HG03025 (cell line): ENCODE results near the gene MAP7D2.
"Not testable (repeated sequence)": the region's sequence is repeated elsewhere in the genome, so short reads cannot be mapped to it uniquely, and the experiment has no call there.

ENCODE experiments used
- ATAC-seq: cut with Tn5 transposase; IDR thresholded peaks from one replicate; pipeline ENCODE4 v1.9.1; 2021; ENCODE audit warnings: mild to moderate bottlenecking, moderate library complexity; ENCODE audit not compliant: unreplicated experiment, low FRiP score

MAP7D2 gene

DNA sequence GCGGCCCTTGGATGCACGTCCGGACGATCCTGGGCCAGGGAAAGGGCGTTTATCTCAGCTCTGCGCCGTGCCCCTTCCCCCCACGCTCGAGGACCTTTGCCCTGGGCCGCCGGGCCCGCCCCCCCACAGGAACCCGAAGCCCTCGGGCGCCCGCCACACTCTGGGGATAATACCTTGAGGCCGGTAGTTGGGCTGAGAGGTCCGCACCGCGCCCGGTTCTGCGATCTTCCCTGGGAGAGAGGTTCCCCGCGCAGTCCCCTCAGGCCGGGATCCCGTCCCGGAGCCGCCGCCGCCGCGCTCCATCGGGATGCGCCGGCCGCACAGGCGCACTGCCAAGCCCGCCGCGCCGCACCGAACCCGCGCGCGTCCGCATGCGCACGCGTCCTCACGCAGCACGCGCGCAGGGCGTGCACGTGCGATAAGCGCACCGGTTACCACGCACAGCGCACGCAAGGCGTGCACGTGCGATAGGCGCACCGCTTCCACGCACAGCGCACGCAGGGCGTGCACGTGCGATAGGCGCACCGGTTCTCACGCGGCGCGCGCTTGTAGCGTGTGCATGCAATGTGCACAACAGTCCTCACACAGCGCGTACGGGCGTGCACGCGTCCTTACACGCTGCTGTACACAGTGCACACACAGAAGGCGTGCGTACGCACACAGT, at the start of gene MAP7D2:
Gene MAP7D2 (minus strand): TSS at position 331 of the 664 bp plus-strand sequence. CDS start 28 bp downstream, at position 303.
- no peak for ATAC-seq

DNA sequence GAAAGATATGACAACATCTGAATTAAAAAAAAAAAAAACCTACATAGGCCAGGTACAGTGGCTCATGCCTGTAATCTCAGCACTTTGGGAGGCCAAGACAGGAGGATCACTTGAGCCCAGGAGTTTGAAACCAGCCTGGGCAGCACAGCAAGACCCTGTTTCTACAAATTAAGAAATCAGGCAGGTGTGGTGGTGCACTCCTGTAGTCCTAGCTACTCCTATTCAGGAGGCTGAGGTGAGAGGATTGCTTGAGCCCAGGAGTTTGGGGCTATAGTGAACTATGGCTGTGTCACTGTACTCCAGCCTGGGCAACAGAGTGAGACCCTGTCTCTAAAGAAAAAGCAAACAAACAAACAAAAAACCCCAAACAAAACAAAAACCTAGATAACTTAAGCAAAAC, 45.8 kb upstream of the MAP7D2 start:
- not testable (repeated sequence) for ATAC-seq

DNA sequence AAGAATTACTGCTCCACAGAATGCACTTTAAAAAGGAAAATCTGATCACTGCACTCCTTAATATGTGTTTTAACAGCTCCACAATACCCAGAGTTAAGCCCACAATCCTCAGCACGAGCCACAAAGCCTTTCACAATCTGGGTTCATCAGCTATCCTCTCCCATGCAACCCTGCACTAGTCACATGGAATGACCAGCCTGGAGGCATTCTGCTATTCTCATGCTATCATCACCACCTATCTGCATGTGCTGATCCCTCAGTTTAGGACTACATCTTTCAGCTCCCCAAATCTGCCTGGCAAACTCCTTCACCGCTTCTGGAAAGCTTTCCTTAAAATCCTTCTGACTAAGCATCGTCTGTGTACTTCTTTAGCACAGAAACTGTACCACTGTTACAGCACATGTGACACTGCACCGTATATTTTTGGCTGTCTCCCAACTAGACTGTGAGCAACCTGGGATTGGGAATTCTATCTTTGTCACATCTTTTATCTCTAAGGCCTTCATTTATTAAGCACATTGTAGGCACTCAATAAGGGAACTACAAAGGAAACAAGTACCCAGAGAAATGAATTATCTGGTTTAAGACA, 43.2 kb upstream of the MAP7D2 start:
- no peak for ATAC-seq

DNA sequence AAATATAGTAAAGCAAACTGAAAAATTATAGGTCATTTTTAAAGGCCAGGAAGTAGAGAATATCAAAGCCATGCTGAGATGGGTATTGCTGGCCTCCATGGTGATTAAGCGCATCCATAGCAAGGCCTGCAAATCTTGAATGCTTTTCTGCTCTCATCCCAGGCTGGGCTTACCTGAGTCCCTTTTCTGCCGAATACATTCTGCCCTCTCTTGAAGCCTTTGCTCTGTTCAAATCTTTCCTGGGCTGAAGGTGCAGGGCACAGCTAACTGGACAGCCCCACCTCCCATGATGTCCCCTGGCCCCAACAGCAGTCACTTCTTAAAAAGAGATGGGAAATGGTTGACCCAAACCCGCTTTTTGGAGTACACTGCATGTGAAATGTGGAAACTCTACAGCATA, 35.0 kb upstream of the MAP7D2 start:
- ATAC-seq, result no peak

DNA sequence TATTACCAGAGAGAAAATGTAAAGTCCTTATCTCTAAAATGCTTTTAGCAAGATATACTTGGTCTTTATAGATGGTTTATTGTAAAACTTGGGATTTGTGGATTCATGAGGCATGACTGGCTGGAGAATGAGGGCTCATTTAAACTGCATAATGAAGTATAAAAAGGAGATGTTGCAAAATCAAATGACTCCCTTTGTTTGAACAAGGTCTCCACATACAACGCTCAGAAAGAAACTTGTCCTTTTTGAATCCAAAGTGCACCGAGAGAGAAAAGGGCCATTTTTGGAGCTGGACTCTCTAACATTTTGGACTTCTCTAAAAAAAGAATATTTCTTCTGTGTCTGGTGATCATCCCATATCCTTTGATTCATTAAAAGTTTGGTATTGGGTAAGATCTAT, 32.6 kb upstream of the MAP7D2 start:
- ATAC-seq, result no peak

DNA sequence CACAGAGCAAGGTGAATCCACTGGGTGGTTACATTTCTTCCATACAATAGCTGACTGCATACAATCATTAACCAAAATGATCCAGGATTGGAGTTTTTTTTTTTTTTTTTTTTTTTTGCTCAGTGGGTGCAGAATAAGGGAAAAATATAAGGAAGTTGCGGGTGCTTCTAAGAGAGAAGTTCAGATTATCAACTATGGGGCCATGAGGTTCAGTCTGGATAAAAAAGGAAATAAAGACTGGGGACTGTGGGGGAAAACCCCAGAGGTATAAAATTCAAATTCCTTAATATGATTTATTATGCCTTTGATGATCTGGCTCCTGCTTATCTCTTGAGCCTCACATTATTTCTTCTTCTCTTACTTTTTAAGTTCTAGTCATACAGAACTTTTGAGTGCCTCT, 30.9 kb upstream of the MAP7D2 start:
- ATAC-seq, result no peak

DNA sequence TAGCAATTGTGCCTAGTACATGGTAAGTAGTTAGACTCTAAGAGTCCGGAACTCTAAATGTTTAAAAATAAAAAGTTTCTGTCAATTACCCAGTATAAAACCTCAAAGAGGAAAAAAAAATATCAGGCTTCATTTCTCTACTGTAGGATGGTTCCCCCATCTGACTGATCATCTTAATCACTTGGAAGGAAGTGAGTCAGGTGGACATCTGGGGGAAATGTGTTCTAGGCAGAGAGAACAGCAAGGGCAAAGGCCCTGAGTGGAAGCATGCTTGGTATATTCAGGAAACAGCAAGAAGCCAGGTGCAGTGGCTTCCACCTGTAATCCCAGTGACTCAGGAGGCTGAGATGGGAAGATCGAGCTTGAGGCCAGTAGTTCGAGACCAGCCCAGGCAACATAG, 27.8 kb upstream of the MAP7D2 start:
- no peak for ATAC-seq

DNA sequence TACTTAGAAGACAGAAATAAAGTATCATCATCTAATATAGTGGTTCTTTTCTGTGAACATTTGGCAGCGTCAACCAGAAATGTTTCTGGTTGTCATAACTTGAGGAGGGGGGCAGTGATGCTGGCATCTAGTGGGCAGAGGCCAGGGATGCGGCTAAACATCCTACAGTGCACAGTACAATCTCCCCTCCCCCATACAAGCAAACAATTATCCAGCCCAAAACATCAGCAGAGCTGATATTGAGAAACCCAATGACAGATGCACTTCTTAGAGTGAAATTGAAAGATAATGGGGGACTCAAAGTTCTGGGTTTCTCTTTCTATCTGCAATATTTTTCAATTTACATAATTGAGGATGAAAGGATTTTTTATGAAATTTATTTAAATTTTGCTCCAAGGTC, 26.9 kb upstream of the MAP7D2 start:
- no peak for ATAC-seq

DNA sequence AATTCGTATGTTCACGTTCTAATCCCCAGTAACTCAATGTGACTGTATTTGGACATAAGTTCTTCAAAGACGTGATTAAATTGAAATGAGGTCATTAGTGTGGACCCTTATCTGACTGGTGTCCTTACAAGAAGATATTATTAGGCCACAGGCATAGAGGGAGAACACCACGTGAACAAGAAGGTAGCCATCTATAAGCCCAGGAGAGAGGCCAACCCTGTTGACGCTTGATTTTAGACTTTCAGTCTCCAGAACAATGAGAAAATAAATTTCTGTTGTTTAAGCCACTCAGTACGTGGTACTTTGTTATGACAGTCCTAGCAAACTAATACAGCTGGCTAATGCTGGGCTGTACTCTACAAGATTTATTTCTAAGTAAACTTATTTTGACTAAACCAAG, 26.4 kb upstream of the MAP7D2 start:
- no peak for ATAC-seq

DNA sequence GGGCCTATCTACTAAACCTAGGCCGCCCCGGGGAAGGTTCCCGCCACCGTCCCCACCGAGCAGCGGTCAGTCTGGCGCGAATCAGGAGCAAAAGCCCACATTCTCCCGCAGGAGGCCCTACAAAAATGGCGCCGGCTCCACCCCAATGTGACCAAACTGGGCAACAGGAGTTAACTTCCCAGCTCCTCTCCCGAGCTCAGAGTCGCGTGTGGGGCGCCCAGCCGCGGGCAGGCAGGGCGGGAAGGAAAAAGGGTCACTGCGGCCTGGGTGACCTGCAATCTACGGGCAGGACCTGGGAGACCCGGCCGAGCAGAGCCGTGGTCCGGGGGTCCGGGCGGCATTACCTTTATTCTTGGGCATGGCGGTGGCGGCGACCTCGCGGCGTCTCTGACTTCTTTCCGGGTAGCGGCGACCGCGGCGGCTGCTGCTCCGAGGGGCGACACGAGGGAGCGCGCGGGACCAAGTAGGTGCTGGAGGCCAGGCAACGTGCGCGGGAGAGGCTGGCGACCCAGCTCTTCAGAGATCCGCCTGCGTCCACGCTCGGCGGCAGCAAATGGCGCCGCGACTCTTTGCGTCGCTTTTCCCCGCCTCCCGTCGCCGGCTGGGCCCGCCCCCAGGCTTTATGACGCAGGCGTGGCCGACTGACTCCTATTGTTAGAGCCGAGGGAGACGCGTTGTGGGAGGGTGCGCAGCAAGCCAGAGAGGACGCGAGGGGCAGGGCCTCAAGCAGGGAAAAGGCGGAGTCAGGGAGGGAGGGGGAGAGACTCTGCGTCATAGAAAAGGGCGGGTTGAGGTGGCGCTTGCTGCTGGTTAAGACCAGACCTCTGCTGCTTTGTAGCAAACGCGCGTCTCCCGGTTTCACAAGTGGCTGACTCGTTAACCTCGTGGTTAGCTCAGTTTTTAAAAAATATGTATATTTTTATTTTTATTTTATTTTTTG, 24.8 kb upstream of the MAP7D2 start, which contains the start of gene EIF1AX:
Gene EIF1AX (minus strand): TSS at position 558 of the 940 bp plus-strand sequence. CDS start 198 bp downstream, at position 360.
- ATAC-seq, result peak; percentile 99

DNA sequence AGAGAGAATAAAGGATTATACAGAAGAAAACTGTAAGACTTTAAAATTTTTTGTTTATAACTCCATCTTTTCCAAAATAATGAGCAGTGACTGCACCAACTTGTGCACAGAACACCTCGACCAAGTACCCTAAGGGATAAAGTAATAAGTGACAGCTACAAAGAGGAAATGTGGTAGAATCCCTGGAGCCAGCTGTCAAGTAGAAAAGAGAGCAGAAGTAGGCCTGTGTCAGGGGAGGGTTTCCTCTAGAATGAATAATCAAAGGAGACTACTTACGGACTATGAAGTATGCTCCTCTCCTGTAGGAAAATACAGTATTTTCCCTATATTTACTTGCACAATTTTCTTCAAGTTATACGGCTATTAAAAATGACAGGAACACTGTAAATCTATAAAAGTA, 23.7 kb upstream of the MAP7D2 start:
- no peak for ATAC-seq

DNA sequence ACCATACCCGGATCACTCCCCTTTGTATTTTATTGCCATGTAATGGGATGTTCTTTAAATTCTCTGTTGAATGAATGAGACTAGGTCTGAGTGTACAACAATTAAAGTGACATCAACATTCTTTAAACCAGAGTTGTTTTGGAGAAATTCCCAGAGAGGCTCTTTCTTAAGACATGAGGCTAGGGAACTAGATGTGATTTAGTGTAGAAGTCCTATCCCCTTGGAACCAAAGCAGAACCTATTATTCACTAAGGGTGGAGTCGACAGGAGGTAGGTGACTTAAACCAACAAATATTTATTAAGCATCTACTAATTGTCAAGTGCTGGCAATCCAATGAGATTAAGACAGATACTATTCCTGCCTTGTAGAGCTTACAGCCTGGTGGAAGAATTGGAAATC, 23.3 kb upstream of the MAP7D2 start:
- ATAC-seq, result no peak

DNA sequence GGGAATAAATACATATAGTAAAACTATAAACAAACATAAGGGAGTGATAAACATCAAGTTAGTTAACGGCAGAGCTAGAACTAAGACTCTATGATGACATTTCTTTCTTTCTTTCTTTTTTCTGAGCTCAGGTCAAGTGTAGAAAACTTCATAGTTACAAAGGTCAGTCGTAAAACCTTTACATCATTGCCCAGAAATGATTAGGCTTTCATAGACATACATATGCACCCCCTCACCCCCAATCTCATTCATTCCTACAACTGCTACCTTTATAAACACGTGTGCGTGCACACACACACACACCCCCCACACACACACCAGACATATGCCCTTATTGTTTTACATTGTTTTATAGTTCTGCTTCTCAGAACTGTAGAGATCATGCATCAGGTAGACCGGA, 19.2 kb upstream of the MAP7D2 start:
- no peak for ATAC-seq

DNA sequence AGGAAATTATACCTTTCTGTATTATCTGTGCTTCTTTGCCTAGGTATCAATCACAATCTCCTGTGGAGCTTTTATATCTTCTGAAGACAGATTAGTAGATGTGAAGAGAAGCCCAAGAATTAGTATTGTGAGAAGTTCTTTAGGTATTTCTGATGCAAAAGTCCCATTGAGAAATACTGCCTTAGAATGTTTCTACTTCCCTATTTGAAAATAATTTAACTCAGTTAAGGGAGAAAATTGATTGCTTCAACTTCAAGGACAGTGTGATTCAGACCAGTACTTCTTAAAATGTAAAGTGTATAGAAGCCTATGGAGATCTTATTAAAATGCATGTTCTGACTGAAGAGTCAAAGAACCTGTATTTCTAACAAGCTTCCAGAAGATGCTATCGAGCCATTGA, 16.0 kb upstream of the MAP7D2 start:
- no peak for ATAC-seq

DNA sequence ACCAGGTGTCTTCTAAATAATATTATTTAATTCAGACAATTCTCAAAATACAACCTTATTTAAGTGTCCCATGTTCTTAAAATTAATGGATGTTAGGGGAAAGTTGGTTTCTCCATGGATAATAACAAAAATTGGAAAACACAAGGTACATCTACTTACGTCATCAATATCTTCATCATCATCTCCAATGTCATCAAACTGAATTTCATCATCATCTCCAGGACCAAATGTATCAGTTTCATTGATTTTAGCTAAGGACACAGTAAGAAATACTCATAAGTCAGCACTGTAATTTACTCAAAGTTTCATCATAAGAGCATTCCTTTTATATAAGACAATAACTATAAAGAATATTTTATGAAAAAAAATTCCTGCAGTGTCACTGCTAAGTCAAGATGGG, 13.7 kb upstream of the MAP7D2 start:
- ATAC-seq, result no peak

DNA sequence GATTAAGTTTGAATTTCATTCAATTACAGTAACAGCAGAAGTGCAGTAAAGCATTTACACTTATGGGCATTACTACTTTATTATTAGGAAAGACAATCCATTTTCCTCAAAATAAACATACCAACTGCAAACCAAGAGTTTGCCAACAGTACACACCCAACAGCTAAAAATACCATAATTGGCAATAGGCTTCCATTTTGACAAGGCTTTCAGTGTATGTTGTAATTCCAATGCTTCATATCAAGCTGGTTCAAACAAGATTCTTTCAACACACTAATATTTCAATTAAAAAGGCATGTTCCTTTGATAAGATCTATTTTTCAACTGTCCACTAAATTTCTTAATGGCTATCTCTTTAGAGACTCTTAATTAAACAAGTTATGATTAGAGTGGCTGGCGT, 12.8 kb upstream of the MAP7D2 start:
- ATAC-seq, result no peak

DNA sequence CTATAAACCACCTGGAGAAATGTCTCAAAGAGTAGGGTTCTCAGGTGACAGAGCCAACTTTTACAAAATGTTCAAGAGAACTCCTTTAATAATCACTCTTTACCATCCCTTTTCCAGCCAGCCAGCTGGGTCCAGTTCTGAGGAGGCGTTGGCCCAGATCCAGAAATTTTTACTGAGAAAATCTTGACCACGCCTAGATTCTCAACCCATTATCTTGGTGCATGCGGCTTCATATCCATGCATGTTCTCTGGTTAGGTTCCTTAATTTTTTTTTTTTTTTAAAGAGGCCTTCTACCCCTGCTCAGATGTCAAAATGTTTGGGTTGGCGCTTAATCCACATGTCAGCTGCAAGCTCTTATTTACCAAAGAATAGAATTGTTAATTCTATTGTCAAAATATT, 12.0 kb upstream of the MAP7D2 start:
- ATAC-seq, result no peak

DNA sequence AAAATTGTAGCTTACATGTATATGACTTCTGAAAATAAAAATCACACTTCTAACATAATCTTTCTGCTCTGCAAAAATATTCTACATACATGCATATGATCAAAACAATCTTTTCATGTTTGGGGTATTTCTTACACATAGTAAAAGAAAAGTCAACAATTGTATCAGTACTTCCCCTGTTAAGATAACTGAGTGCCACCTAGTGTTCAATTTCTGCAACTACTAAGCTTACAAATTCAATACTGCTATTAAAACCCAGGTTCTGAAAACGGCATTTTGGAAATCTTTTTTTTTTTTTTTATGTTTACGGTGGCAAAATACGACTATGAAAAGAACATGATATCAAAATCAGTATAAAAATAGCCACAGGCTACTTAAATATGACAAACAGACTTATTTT, 10.7 kb upstream of the MAP7D2 start:
- not testable (repeated sequence) for ATAC-seq

DNA sequence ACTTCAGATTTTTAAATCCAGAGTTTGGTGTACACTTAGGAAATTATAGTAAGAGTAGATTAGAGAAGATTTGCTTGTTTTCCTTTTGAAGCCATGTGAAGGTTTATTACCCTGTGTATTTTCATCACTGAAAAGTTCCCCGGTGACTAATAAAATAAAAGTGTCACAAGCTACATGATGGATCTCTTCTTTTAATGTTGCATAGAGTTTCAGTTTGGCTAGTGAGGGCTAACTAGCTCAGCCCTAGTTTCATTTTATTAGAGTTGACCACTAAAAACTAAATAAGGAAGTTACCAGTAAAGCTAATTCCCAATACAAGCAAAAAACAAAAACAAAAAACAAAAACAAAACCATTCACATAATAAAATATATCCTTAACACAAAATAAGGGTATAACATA, 10.1 kb upstream of the MAP7D2 start:
- ATAC-seq, result not testable (repeated sequence)

DNA sequence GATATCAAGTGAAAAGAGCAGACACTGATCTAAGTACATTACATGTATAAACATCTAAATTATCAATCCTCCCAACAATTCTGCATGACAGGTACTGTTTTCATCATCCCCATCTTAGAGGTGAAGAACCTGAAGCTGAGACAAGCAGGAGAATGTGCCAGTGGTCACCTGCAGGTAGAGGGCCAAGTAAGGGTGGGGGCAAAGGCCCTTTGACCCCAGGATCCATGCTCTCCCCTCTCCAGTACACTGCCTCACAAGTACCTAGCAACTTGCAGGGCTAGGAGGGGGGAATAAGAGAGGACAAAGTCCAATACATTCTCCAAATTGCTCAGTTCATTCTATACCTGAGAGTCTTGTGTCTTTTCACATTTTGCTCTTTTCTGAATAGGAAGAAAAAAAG, 8.3 kb upstream of the MAP7D2 start:
- ATAC-seq, result no peak

DNA sequence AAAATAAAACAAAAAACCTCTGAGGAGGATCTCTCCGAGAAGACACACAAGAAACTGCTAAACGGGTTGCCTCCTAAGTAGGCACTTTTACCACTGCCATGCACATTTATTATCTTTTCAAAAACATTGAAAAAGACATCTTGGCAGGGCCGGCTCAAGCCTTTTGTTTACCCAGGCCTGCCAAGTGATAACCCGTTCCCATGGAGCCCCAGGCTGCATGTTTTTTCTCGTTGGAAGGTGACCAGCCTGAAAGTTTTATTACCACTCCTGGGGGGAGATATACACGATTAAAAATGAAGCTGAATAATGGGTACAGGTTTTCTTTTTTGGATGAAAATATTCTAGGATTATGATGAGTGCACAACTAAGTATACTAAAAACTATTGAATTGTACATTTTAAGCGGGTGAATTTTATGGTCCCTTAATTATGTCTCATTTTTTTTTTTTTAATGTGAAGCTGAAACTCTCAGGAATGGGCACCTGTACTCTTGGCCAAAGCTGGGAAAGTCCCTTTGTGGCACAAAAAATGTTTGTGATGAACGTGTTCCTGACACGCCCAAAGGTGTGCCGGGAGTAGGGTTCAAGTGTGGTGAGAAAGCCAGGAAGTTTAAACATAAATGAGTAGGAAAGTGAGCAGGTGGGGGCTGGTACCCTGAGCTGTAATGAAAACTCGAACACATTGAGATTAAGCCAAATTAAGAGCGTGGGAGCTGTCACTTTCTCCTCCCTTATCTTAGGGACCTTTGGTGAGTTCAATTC, 1.5 kb upstream of the MAP7D2 start:
- no peak for ATAC-seq
